WERI-Rb-1 (cell line): ENCODE measurements around the gene MOCOS.

Experiments used
- DNase-seq: peaks from one replicate; pipeline ENCODE4 v3.0.0-alpha.2; 2020
- H3K27ac ChIP-seq: fragments of 250-450 bp; sonication (Bioruptor Pico); 2 replicates; pipeline ENCODE4 v1.5.1; 2020; ENCODE audit warnings: mild to moderate bottlenecking, moderate library complexity
- H3K27me3 ChIP-seq: fragments of 250-450 bp; sonication (Bioruptor Pico); 2 replicates; pipeline ENCODE4 v1.5.1; 2021; ENCODE audit warnings: mild to moderate bottlenecking, low read depth, moderate library complexity; ENCODE audit not compliant: insufficient read depth, severe bottlenecking
- H3K36me3 ChIP-seq: fragments of 250-450 bp; sonication (Bioruptor Pico); 2 replicates; pipeline ENCODE4 v1.5.1; 2020; ENCODE audit warnings: mild to moderate bottlenecking, moderate library complexity
- H3K4me3 ChIP-seq: 2 replicates; pipeline ENCODE4 v1.5.1; 2011; ENCODE audit warnings: low read depth, mild to moderate bottlenecking, control low read depth, low read length
- H3K9me3 ChIP-seq: fragments of 250-450 bp; sonication (Bioruptor Pico); 2 replicates; pipeline ENCODE4 v1.5.1; 2021; ENCODE audit warnings: mild to moderate bottlenecking, moderate library complexity; ENCODE audit not compliant: severe bottlenecking
- CTCF ChIP-seq: IDR thresholded peaks from 2 replicates; pipeline ENCODE4 v1.5.1; 2011; ENCODE audit warnings: low read depth, mild to moderate bottlenecking, control low read depth, inconsistent platforms, low read length

The MOCOS gene

GRCh38 chr18:36169938-36170337 lies 17.4 kb upstream of the MOCOS start:
- Histone ChIP-seq H3K27me3 (no peaks in the 10 kb centered on the region), H3K36me3 (peaks cover 56% of the 10 kb centered on the region)

DNA sequence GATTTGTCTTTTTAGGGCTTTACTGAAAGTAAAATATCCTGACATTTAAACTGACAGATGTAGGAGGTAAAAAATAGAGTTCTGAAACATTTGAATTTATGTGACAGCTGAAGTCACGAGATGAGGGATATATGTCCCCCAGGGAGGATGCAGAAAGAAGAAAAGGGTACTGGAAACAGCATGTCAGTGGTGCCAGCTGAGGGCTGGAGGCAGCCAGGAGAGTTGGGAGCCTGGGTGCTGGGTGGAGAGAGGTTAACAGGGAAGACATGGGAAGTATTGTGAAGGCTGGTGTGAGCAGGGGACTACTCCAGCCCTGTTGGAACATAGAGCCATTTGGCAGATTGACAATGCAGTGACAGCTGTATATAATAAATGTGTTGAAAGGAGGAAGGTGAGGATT lies 11.8 kb upstream of the MOCOS start:
- no peak for DNase-seq
- Histone ChIP-seq H3K9me3 (no peaks in the 10 kb centered on the region), H3K36me3 (peaks cover 41% of the 10 kb centered on the region), H3K27me3 (no peaks in the 10 kb centered on the region), H3K27ac (no peak overlapping the region), H3K4me3 (no peak overlapping the region)
- TF ChIP-seq CTCF = no peak

More at GRCh38 chr18:36169938-36170337, 17.4 kb upstream of the MOCOS start:
- Histone ChIP-seq H3K9me3 (no peaks in the 10 kb centered on the region), H3K27ac (no peak overlapping the region), H3K4me3 (no peak overlapping the region)
- no peak for TF ChIP-seq CTCF
- no peak for DNase-seq

DNA sequence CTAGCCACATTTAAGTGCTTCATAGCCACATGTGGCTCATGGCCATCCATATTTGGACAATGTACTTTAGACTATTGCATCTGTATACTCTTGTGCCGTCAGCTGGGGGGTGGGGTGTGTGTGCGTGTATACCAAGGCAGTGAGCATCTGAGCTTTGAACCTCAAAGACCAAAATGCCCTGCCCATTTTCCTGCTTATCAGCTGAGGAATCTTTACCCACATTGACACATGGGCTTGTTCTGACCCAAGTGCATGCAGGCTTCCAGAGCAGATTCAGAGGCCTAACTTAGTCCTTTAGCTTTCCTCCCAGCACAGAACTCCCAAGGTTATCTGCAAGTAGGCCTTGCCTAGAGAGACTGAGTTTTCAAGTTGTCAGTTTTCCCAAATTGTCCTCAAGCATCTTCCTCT lies 11.1 kb upstream of the MOCOS start:
- DNase-seq = no peak
- H3K36me3 ChIP-seq = peaks cover 39% of the 10 kb centered on the region
- H3K4me3 ChIP-seq = no peak overlapping the region
- no peaks in the 10 kb centered on the region for H3K9me3 ChIP-seq
- no peaks in the 10 kb centered on the region for H3K27me3 ChIP-seq
- no peak overlapping the region for H3K27ac ChIP-seq
- TF ChIP-seq CTCF = no peak

DNA sequence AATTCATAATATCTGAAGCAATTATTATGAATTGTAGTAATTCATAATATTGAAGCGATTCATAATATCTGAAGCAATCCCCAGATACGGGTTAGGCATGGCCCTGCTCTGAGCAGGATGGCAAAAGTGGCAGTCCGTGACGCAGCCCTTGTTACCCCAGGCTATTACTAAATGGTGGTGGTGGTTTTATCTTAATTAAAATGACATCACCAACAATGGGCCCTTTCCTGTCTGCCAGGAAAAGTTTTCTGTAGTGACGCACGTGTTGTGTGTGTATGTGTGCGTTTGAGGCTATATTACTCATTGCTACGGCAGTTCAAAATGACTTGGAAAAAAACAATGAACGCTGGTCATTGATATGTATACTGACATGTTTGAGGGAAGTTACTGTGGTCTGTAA lies 10.6 kb upstream of the MOCOS start:
- Histone ChIP-seq H3K9me3 (no peaks in the 10 kb centered on the region), H3K27ac (no peak overlapping the region), H3K4me3 (no peak overlapping the region), H3K27me3 (no peaks in the 10 kb centered on the region), H3K36me3 (peaks cover 36% of the 10 kb centered on the region)
- no peak for DNase-seq
- no peak for TF ChIP-seq CTCF

GRCh38 chr18:36177913-36178312 lies 9.4 kb upstream of the MOCOS start:
- H3K36me3 ChIP-seq = peaks cover 30% of the 10 kb centered on the region
- no peaks in the 10 kb centered on the region for H3K9me3 ChIP-seq
- no peak overlapping the region for H3K27ac ChIP-seq
- DNase-seq = no peak
- TF ChIP-seq CTCF = no peak
- H3K27me3 ChIP-seq = no peaks in the 10 kb centered on the region
- no peak overlapping the region for H3K4me3 ChIP-seq

DNA sequence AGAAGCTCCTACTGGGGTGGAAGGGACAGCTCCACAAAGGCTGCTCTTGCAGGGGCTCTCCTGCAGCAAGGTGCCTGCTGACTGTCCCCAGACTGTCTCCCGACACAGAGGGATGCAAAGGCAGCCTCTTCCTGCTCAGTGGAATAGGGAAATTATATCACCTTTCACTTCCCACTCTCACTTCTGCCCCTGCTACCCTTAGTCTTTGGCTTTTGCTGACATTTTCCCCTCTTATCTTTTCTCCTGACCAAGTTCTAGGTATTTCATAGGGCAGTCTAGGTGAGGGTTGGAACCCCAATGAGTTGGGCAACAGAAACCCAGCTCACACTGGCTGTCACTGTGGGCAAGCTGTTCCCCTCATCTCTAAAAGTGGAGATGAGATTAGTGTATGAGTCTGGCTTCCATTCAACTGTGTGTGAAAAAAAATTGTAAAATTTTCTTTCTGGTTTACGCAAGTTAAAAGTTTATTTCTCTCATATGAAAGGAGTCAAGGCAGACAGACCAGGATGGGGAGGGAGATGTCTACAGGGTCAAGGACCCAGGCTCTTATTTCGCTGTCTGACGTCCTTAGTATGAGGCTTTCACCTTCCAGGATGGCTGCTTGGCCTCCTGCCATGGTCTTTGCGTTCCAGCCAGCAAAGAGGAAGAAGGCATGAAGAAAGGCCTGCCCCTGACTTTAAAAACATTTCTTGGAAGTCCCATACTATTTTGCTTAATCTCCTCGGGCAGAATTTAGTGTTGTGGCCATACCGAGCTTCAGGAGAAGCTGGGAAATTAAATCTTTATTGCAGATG lies 7.5 kb upstream of the MOCOS start:
- Histone ChIP-seq H3K27ac (no peak overlapping the region), H3K9me3 (no peaks in the 10 kb centered on the region), H3K36me3 (peaks cover 19% of the 10 kb centered on the region), H3K27me3 (no peaks in the 10 kb centered on the region), H3K4me3 (no peak overlapping the region)
- no peak for DNase-seq
- no peak for TF ChIP-seq CTCF
